SK-N-SH treated with all-trans-retinoic acid at 6 μM for 48 hours (cell line): Measurements from ENCODE around the gene MYOCOS.

Experiments
- ATAC-seq: fragments of 200-7000 bp; cut with Tn5 transposase; 3 replicates; pipeline ENCODE4 v1.9.1; 2020; ENCODE audit warnings: mild to moderate bottlenecking, moderate library complexity
- ARNTL ChIP-seq: fragments of 450-650 bp; formaldehyde crosslinking; IDR thresholded peaks from 2 replicates; pipeline ENCODE4 v1.5.0; 2020; ENCODE audit warnings: low read depth, mild to moderate bottlenecking, moderate library complexity, borderline replicate concordance
- BACH2 ChIP-seq: fragments of 250-450 bp; sonication (Bioruptor Pico); IDR thresholded peaks from 2 replicates; pipeline ENCODE4 v1.9.0; 2021; ENCODE audit warnings: mild to moderate bottlenecking, borderline replicate concordance
- CREB5 ChIP-seq: fragments of 250-450 bp; sonication (Bioruptor Pico); IDR thresholded peaks from 2 replicates; pipeline ENCODE4 v1.5.1; 2020; ENCODE audit warnings: low read depth, mild to moderate bottlenecking, moderate library complexity
- CSDC2 ChIP-seq: fragments of 250-450 bp; sonication (Bioruptor Pico); IDR thresholded peaks from 2 replicates; pipeline ENCODE4 v1.5.0; 2020; ENCODE audit warnings: mild to moderate bottlenecking, moderate library complexity
- CSRNP3 ChIP-seq: fragments of 250-450 bp; sonication (Bioruptor Pico); IDR thresholded peaks from 2 replicates; pipeline ENCODE4 v1.5.1; 2021; ENCODE audit warnings: mild to moderate bottlenecking, moderate library complexity
- GLIS3 ChIP-seq: fragments of 250-450 bp; sonication (Bioruptor Pico); IDR thresholded peaks from 2 replicates; pipeline ENCODE4 v1.5.0; 2020; ENCODE audit warnings: mild to moderate bottlenecking, moderate library complexity
- ISL1 ChIP-seq: fragments of 250-450 bp; sonication (Bioruptor Pico); IDR thresholded peaks from 2 replicates; pipeline ENCODE4 v2.1.2; 2022; ENCODE audit warnings: mild to moderate bottlenecking, moderate library complexity
- OSR1 ChIP-seq: fragments of 250-450 bp; sonication (Bioruptor Pico); IDR thresholded peaks from 2 replicates; pipeline ENCODE4 v1.8.0; 2022; ENCODE audit warnings: moderate library complexity, mild to moderate bottlenecking, inconsistent platforms
- PATZ1 ChIP-seq: fragments of 250-450 bp; sonication (Bioruptor Pico); IDR thresholded peaks from 2 replicates; pipeline ENCODE4 v1.8.0; 2020; ENCODE audit warnings: mild to moderate bottlenecking, moderate library complexity, borderline replicate concordance
- POU6F1 ChIP-seq: fragments of 250-450 bp; sonication (Bioruptor Pico); IDR thresholded peaks from 2 replicates; pipeline ENCODE4 v1.8.0; 2021; ENCODE audit warnings: low read depth, mild to moderate bottlenecking, moderate library complexity, borderline replicate concordance
- PPARA ChIP-seq: fragments of 250-450 bp; sonication (Bioruptor Pico); IDR thresholded peaks from 2 replicates; pipeline ENCODE4 v1.5.0; 2020; ENCODE audit warnings: mild to moderate bottlenecking, borderline replicate concordance
- RARB ChIP-seq: fragments of 250-450 bp; sonication (Bioruptor Pico); IDR thresholded peaks from 2 replicates; pipeline ENCODE4 v1.8.0; 2021; ENCODE audit warnings: mild to moderate bottlenecking, moderate library complexity
- TCF4 ChIP-seq: fragments of 250-450 bp; sonication (Bioruptor Pico); IDR thresholded peaks from 2 replicates; pipeline ENCODE4 v1.8.0; 2021; ENCODE audit warnings: mild to moderate bottlenecking, moderate library complexity, borderline replicate concordance
- TOX ChIP-seq: fragments of 250-450 bp; sonication (Bioruptor Pico); IDR thresholded peaks from 2 replicates; pipeline ENCODE4 v1.8.0; 2021; ENCODE audit warnings: mild to moderate bottlenecking, moderate library complexity, borderline replicate concordance
- TSHZ2 ChIP-seq: fragments of 250-450 bp; sonication (Bioruptor Pico); IDR thresholded peaks from 2 replicates; pipeline ENCODE4 v1.5.0; 2020; ENCODE audit warnings: mild to moderate bottlenecking, moderate library complexity
- ZC3H10 ChIP-seq: fragments of 250-450 bp; sonication (Bioruptor Pico); IDR thresholded peaks from 2 replicates; pipeline ENCODE4 v1.5.1; 2021; ENCODE audit warnings: mild to moderate bottlenecking, moderate library complexity
- ZFP3 ChIP-seq: fragments of 250-450 bp; sonication (Bioruptor Pico); IDR thresholded peaks from 2 replicates; pipeline ENCODE4 v1.5.0; 2020; ENCODE audit warnings: mild to moderate bottlenecking, moderate library complexity
- ZNF565 ChIP-seq: fragments of 450-650 bp; formaldehyde crosslinking; conservative IDR thresholded peaks from 2 replicates; pipeline ENCODE4 v1.5.0; 2020; ENCODE audit warnings: low read depth, mild to moderate bottlenecking, moderate library complexity
- ZNF70 ChIP-seq: fragments of 450-650 bp; formaldehyde crosslinking; IDR thresholded peaks from 2 replicates; pipeline ENCODE4 v1.5.0; 2020; ENCODE audit warnings: mild to moderate bottlenecking, moderate library complexity
- ZNF8 ChIP-seq: fragments of 450-650 bp; formaldehyde crosslinking; IDR thresholded peaks from 2 replicates; pipeline ENCODE4 v1.5.0; 2020; ENCODE audit warnings: mild to moderate bottlenecking, moderate library complexity

The MYOCOS gene

GRCh38 chr1:171635661-171636060 lies 13.6 kb downstream of the MYOCOS start:
- TF ChIP-seq RARB: no peak
- TF ChIP-seq POU6F1 (CRISPR knock-in tag): no peak
- no peak for TF ChIP-seq TCF4 (CRISPR knock-in tag)
- no peak for TF ChIP-seq TOX (CRISPR knock-in tag)
- TF ChIP-seq GLIS3 (CRISPR knock-in tag): no peak
- TF ChIP-seq ZFP3 (CRISPR knock-in tag): no peak
- TF ChIP-seq PATZ1: no peak
- no peak for TF ChIP-seq ZC3H10 (CRISPR knock-in tag)
- TF ChIP-seq CSRNP3: no peak
- TF ChIP-seq ZNF70 (CRISPR knock-in tag): no peak
- ATAC-seq: no peak

- TF ChIP-seq POU6F1 (CRISPR knock-in tag) (no peak), CREB5 (CRISPR knock-in tag) (no peak), TOX (CRISPR knock-in tag) (no peak), RARB (no peak), ARNTL (CRISPR knock-in tag) (no peak), PPARA (CRISPR knock-in tag) (no peak), CSRNP3 (no peak), TCF4 (CRISPR knock-in tag) (no peak), TSHZ2 (CRISPR knock-in tag) (no peak), ZNF565 (CRISPR knock-in tag) (no peak), OSR1 (no peak), ISL1 (CRISPR knock-in tag) (no peak), ZNF8 (CRISPR knock-in tag) (no peak), ZFP3 (CRISPR knock-in tag) (no peak), ZC3H10 (CRISPR knock-in tag) (no peak), BACH2 (no peak), CSDC2 (no peak), PATZ1 (no peak), GLIS3 (CRISPR knock-in tag) (no peak)
- ATAC-seq: no peak; the same call in 2 of the 3 replicates
These were observed 14.1 kb downstream of the MYOCOS start for GRCh38 chr1:171636141-171636540.
